GM23248 (cell line): ENCODE data around the gene ZDHHC14.

Source experiments
- EZH2 ChIP-seq: fragments of 200-600 bp; sonication (generic); IDR thresholded peaks from 2 replicates; pipeline ENCODE4 v1.6.1; 2018; ENCODE audit warnings: antibody characterized with exemption, mild to moderate bottlenecking; ENCODE audit not compliant: insufficient read depth, poor library complexity, severe bottlenecking
- EZH2phosphoT487 ChIP-seq: fragments of 200-600 bp; sonication (generic); IDR thresholded peaks from 2 replicates; pipeline ENCODE4 v1.6.1; 2018; ENCODE audit warnings: antibody characterized with exemption, moderate library complexity, mild to moderate bottlenecking, low read depth; ENCODE audit not compliant: insufficient read depth

DNA sequence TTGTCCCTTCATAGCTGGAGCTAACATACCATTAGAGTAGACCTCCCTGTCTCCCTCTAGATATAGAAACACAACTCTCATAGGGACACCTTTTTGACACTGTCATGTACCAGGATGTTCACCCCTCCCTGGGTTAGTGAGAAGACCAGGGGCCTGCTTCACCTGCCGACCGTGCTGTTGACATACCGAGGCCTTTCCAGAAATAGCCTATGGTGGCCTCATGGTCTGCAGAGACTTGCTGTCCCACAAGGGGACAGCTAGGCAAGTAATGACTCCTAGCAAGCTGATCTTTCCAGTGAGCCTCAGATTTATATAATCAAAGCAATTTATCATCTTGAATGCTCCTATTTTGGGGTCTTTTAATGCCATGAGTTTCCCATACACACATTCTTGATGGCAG lies 15.0 kb downstream of the ZDHHC14 start:
- TF ChIP-seq EZH2 (no peak), EZH2phosphoT487 (no peak)
